Common myeloid progenitor, CD34-positive (primary cell): ENCODE measurements around the gene BMP7.

Experiments used
- CTCF ChIA-PET: fragments of 350-600 bp; sonication (Branson Sonifier 250); formaldehyde crosslinking; loops from one replicate; lab custom pipeline; 2021; ENCODE audit warnings: antibody characterized with exemption; lab: Charles Lee
- POLR2A ChIA-PET: fragments of 350-600 bp; sonication (Branson Sonifier 250); formaldehyde crosslinking; loops from one replicate; lab custom pipeline; 2021; ENCODE audit warnings: antibody characterized with exemption; lab: Charles Lee
- DNase-seq, 3 donors: peaks; one replicate each; pipeline versions ENCODE4 v3.0.0 to v3.0.0-alpha.2; 2013
- H3K27ac ChIP-seq, 2 experiments: 1 replicate in 1 of 2; 2 replicates in 1 of 2; pipeline ENCODE4 v1.7.0; 2013; ENCODE audit warnings: inconsistent platforms in 2 of 2, low read length in 2 of 2, mild to moderate bottlenecking in 2 of 2, low read depth in 1 of 2, moderate library complexity in 1 of 2; ENCODE audit not compliant: severe bottlenecking in 2 of 2, insufficient read depth in 1 of 2, poor library complexity in 1 of 2
- H3K27me3 ChIP-seq, 5 experiments: replicated peaks in 2 of 5; 1 replicate in 3 of 5; 2 replicates in 2 of 5; pipeline versions ENCODE4 v1.6.1 to v1.7.0; 2013; ENCODE audit warnings: low read length in 4 of 5, mild to moderate bottlenecking in 2 of 5, moderate library complexity in 2 of 5, inconsistent platforms in 1 of 5; ENCODE audit not compliant: insufficient read depth in 5 of 5, control insufficient read depth in 4 of 5
- H3K36me3 ChIP-seq, 4 experiments: 1 replicate in 2 of 4; 2 replicates in 2 of 4; pipeline versions ENCODE4 v1.6.1 to v1.7.0; 2013; ENCODE audit warnings: low read length in 3 of 4, control low read depth in 1 of 4, mild to moderate bottlenecking in 1 of 4; ENCODE audit not compliant: control insufficient read depth in 4 of 4, insufficient read depth in 4 of 4
- H3K4me1 ChIP-seq, 4 experiments: 1 replicate in 3 of 4; 2 replicates in 1 of 4; pipeline versions ENCODE4 v1.6.1 to v1.7.1; 2013; ENCODE audit warnings: low read length in 3 of 4, mild to moderate bottlenecking in 3 of 4, control low read depth in 1 of 4, inconsistent platforms in 1 of 4, moderate library complexity in 1 of 4; ENCODE audit not compliant: control insufficient read depth in 4 of 4, insufficient read depth in 4 of 4; ENCODE audit errors: control extremely low read depth in 1 of 4
- H3K4me3 ChIP-seq, 7 experiments: 1 replicate in 4 of 7; 2 replicates in 3 of 7; pipeline versions ENCODE4 v1.5.1 to v1.7.0; 2013; ENCODE audit warnings: mild to moderate bottlenecking in 7 of 7, low read length in 6 of 7, moderate library complexity in 6 of 7, inconsistent platforms in 2 of 7, low read depth in 2 of 7, control low read depth in 1 of 7; ENCODE audit not compliant: insufficient read depth in 4 of 7, control insufficient read depth in 1 of 7; ENCODE audit errors: extremely low read depth in 1 of 7
- H3K9me3 ChIP-seq, 5 experiments: 1 replicate in 4 of 5; 2 replicates in 1 of 5; pipeline versions ENCODE4 v1.6.1 to v1.7.1; 2013; ENCODE audit warnings: low read length in 4 of 5, mild to moderate bottlenecking in 2 of 5, inconsistent platforms in 1 of 5, low read depth in 1 of 5, moderate library complexity in 1 of 5; ENCODE audit not compliant: control insufficient read depth in 4 of 5, insufficient read depth in 2 of 5; ENCODE audit errors: control extremely low read depth in 1 of 5
- WGBS: methylation state at CpG from one replicate; pipeline ENCODE4 v1.1.5; 2013; ENCODE audit not compliant: insufficient coverage; 5-methylcytosine and 5-hydroxymethylcytosine counted together

BMP7 gene

GRCh38 chr20:57163041-57163440, 103.4 kb downstream of the BMP7 start:
- H3K4me3 ChIP-seq: no peak overlapping the region
- WGBS: 94% methylated on average over 2 of the region's 2 CpGs
- CTCF ChIA-PET: no interaction called here
- H3K27me3 ChIP-seq: peaks cover 0 to 14% (median 2%) of the 10 kb centered on the region in 5 experiments
- H3K27ac ChIP-seq: no peak overlapping the region
- H3K36me3 ChIP-seq: no peaks in the 10 kb centered on the region
- peaks cover 0 to 5% (median 0%) of the 10 kb centered on the region in 5 experiments for H3K9me3 ChIP-seq
- H3K4me1 ChIP-seq: no peaks in the 10 kb centered on the region
- DNase-seq: no peak
- POLR2A ChIA-PET: interaction anchor here (0.5 kb wide), 1 partner anchor 1095 kb away, joined by 3 read pairs; no protein-coding TSS in a partner anchor

- H3K4me3 ChIP-seq: no peak overlapping the region
- no peaks in the 10 kb centered on the region for H3K36me3 ChIP-seq
- H3K9me3 ChIP-seq: peaks cover 0 to 5% (median 0%) of the 10 kb centered on the region in 5 experiments
- peaks cover 0 to 10% (median 2%) of the 10 kb centered on the region in 5 experiments for H3K27me3 ChIP-seq
- ChIA-PET CTCF (no interaction called here), POLR2A (interaction anchor here (0.5 kb wide), 1 partner anchor 1095 kb away, joined by 3 read pairs; no protein-coding TSS in a partner anchor)
- no peaks in the 10 kb centered on the region for H3K4me1 ChIP-seq
- 76% methylated on average over 4 of the region's 5 CpGs for WGBS
- H3K27ac ChIP-seq: no peak overlapping the region
- no peak for DNase-seq
These were observed 104.1 kb downstream of the BMP7 start for GRCh38 chr20:57162362-57162652.

- 93% methylated on average over 23 of the region's 25 CpGs for WGBS
- Histone ChIP-seq H3K36me3 (no peaks in the 10 kb centered on the region), H3K4me1 (no peaks in the 10 kb centered on the region), H3K4me3 (no peak overlapping the region), H3K9me3 (peaks cover 0 to 5% (median 0%) of the 10 kb centered on the region in 5 experiments), H3K27ac (no peak overlapping the region), H3K27me3 (peaks cover 0 to 10% (median 2%) of the 10 kb centered on the region in 5 experiments)
- ChIA-PET POLR2A (no interaction called here), CTCF (no interaction called here)
- DNase-seq: no peak
These were observed 104.7 kb downstream of the BMP7 start for GRCh38 chr20:57161478-57162361.

- ChIA-PET POLR2A (no interaction called here), CTCF (no interaction called here)
These were observed 105.5 kb downstream of the BMP7 start for GRCh38 chr20:57160985-57161384.

GRCh38 chr20:57159945-57160610, 106.4 kb downstream of the BMP7 start:
- WGBS: 88% methylated on average over 13 of the region's 16 CpGs
- Histone ChIP-seq H3K9me3 (peaks cover 0 to 5% (median 0%) of the 10 kb centered on the region in 5 experiments), H3K27me3 (peaks cover 0 to 13% (median 2%) of the 10 kb centered on the region in 5 experiments), H3K36me3 (no peaks in the 10 kb centered on the region), H3K4me3 (no peak overlapping the region), H3K4me1 (no peaks in the 10 kb centered on the region), H3K27ac (no peak overlapping the region)
- CTCF ChIA-PET: interaction anchor here (1.1 kb wide), 1 partner anchor 28 kb away, joined by 3 read pairs; no protein-coding TSS in a partner anchor
- POLR2A ChIA-PET: no interaction called here
- DNase-seq: no peak

More at GRCh38 chr20:57160985-57161384, 105.5 kb downstream of the BMP7 start:
- H3K27me3 ChIP-seq: peaks cover 0 to 10% (median 2%) of the 10 kb centered on the region in 5 experiments
- H3K27ac ChIP-seq: no peak overlapping the region
- H3K4me1 ChIP-seq: no peaks in the 10 kb centered on the region
- H3K4me3 ChIP-seq: no peak overlapping the region
- peaks cover 0 to 5% (median 0%) of the 10 kb centered on the region in 5 experiments for H3K9me3 ChIP-seq
- WGBS: 96% methylated on average over 4 of the region's 8 CpGs
- no peaks in the 10 kb centered on the region for H3K36me3 ChIP-seq
- DNase-seq: no peak

GRCh38 chr20:57159193-57159851, 107.1 kb downstream of the BMP7 start:
- Histone ChIP-seq H3K27ac (no peak overlapping the region), H3K27me3 (peaks cover 0 to 14% (median 2%) of the 10 kb centered on the region in 5 experiments), H3K36me3 (no peaks in the 10 kb centered on the region), H3K4me1 (no peaks in the 10 kb centered on the region), H3K9me3 (peaks cover 0 to 3% (median 0%) of the 10 kb centered on the region in 5 experiments), H3K4me3 (no peak overlapping the region)
- ChIA-PET CTCF (interaction anchor here (1.1 kb wide), 1 partner anchor 29 kb away, joined by 3 read pairs; no protein-coding TSS in a partner anchor), POLR2A (interaction anchor here (0.5 kb wide), 1 partner anchor 1011 kb away, joined by 4 read pairs; no protein-coding TSS in a partner anchor)
- DNase-seq: no peak
- WGBS: 52% methylated on average over 9 of the region's 13 CpGs
